CD4-positive, alpha-beta T cell (primary cell): ENCODE measurements around the gene GHR. TPM values are rescaled to one million over a fixed set of nuclear protein-coding genes. Genes with fewer than 3 reads are reported as not detected.

Source experiments
- ATAC-seq: fragments of 200-7000 bp; cut with Tn5 transposase; one replicate; pipeline ENCODE4 v1.10.0; 2022; ENCODE audit warnings: mild to moderate bottlenecking; ENCODE audit not compliant: poor library complexity
- CTCF ChIA-PET: fragments of 350-600 bp; sonication (Branson Sonifier 250); formaldehyde crosslinking; loops from one replicate; lab custom pipeline; 2021; ENCODE audit warnings: antibody characterized with exemption, inconsistent platforms; lab: Charles Lee
- POLR2A ChIA-PET: fragments of 350-600 bp; sonication (Branson Sonifier 250); formaldehyde crosslinking; loops from one replicate; lab custom pipeline; 2021; ENCODE audit warnings: antibody characterized with exemption, inconsistent platforms; lab: Charles Lee
- DNase-seq, 14 experiments: peaks; one replicate each; pipeline ENCODE4 v3.0.0-alpha.2; 2013 to 2020; ENCODE audit warnings: mixed read lengths in 2 of 14
- H3K27ac ChIP-seq, 2 donors: one replicate each; pipeline versions ENCODE4 v1.5.1 to v1.7.0; 2013; ENCODE audit warnings: low read length in 2 of 2, low read depth in 1 of 2, mild to moderate bottlenecking in 1 of 2
- H3K27me3 ChIP-seq, 2 experiments: 1 replicate in 1 of 2; 2 replicates in 1 of 2; pipeline versions ENCODE4 v1.6.1 to v1.7.0; 2013; ENCODE audit warnings: low read length in 2 of 2, control low read depth in 1 of 2, mild to moderate bottlenecking in 1 of 2, moderate library complexity in 1 of 2; ENCODE audit not compliant: insufficient read depth in 2 of 2, control insufficient read depth in 1 of 2
- H3K36me3 ChIP-seq: one replicate; pipeline ENCODE4 v1.6.1; 2013; ENCODE audit warnings: low read length, control low read depth; ENCODE audit not compliant: insufficient read depth
- H3K4me1 ChIP-seq: one replicate; pipeline ENCODE4 v1.6.1; 2013; ENCODE audit warnings: low read length, control low read depth; ENCODE audit not compliant: insufficient read depth
- H3K4me3 ChIP-seq: one replicate; pipeline ENCODE4 v1.5.1; 2013; ENCODE audit warnings: mild to moderate bottlenecking, low read length, moderate library complexity
- H3K9me3 ChIP-seq, 2 experiments: 1 replicate in 1 of 2; 2 replicates in 1 of 2; pipeline versions ENCODE4 v1.6.1 to v1.7.0; 2013; ENCODE audit warnings: low read length in 2 of 2, mild to moderate bottlenecking in 2 of 2, control low read depth in 1 of 2, moderate library complexity in 1 of 2; ENCODE audit not compliant: control insufficient read depth in 1 of 2, insufficient read depth in 1 of 2
- H3K27ac Mint-ChIP-seq: one replicate; pipeline ENCODE4 v1.8.0; 2020; ENCODE audit warnings: mixed read lengths
- H3K27me3 Mint-ChIP-seq: one replicate; pipeline ENCODE4 v1.8.0; 2021; ENCODE audit warnings: mixed read lengths
- H3K36me3 Mint-ChIP-seq: one replicate; pipeline ENCODE4 v1.8.0; 2021; ENCODE audit warnings: low read depth, mixed read lengths
- H3K4me1 Mint-ChIP-seq: one replicate; pipeline ENCODE4 v1.8.0; 2021; ENCODE audit warnings: low read depth, mixed read lengths
- H3K4me3 Mint-ChIP-seq: one replicate; pipeline ENCODE4 v1.8.0; 2020; ENCODE audit warnings: mild to moderate bottlenecking, mixed read lengths
- H3K9me3 Mint-ChIP-seq: one replicate; pipeline ENCODE4 v1.8.0; 2020; ENCODE audit warnings: mixed read lengths
- CTCF ChIP-seq: fragments of 200-600 bp; IDR thresholded peaks from one replicate; pipeline ENCODE4 v1.8.0; 2022; ENCODE audit warnings: antibody characterized with exemption, mild to moderate bottlenecking
- intact Hi-C, 2 experiments: fragments of 100-400 bp; cut with DNase I in 1 of 2; cut with micrococcal nuclease in 1 of 2; formaldehyde crosslinking; loops; one replicate each; pipeline versions ENCODE4 v1.15.1 to v1.9.0; 2023 to 2025; cut with DNase I, micrococcal nuclease
- total RNA-seq, 174 experiments: library from RNA in 2 of 174; stranded (reverse) in 2 of 174; gene quantifications; one replicate each; pipeline ENCODE4 v1.2.3 and lab custom pipeline; 2021 to 2026

Gene GHR
- total RNA-seq, 2 experiments from 2014 or later: not detected

GRCh38 chr5:42703238-42703637, 280.0 kb downstream of the GHR start:
- Histone ChIP-seq H3K4me3 (no peak overlapping the region), H3K36me3 (no peaks in the 10 kb centered on the region), H3K27ac (no peak overlapping the region), H3K9me3 (no peaks in the 10 kb centered on the region), H3K4me1 (no peaks in the 10 kb centered on the region), H3K27me3 (no peaks in the 10 kb centered on the region)
- intact Hi-C loops: no loop called here
- ChIA-PET POLR2A (no interaction called here), CTCF (interaction anchor here (1.1 kb wide), 1 partner anchor 8 kb away, joined by 3 read pairs; no protein-coding TSS in a partner anchor)
- Mint-ChIP-seq H3K27me3 (peaks cover 15% of the 10 kb centered on the region), H3K9me3 (peaks cover 16% of the 10 kb centered on the region), H3K4me3 (no peak overlapping the region), H3K4me1 (no peaks in the 10 kb centered on the region), H3K27ac (no peak overlapping the region), H3K36me3 (no peaks in the 10 kb centered on the region)
- TF ChIP-seq CTCF: no peak
- DNase-seq (no peak), ATAC-seq (no peak)

DNA sequence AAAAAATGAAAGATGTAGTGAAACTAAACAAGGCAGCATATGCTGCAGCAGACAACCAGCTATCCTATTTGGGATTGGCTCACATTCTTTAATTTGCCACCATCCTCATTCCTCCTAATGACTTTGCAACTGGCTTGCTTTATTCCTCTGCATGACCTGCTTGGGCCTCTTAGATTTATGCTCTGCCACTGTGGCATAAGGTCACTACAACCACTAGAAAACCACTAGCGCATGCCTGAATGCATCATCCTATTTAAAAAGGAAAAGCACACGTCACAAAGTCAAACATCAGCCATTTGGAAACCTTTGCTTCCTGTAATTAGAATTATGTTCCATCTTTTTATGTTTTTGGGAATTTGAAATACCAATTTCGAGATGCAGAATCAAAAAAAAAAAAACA, 292.5 kb downstream of the GHR start:
- ATAC-seq (no peak), DNase-seq (no peak)
- Mint-ChIP-seq H3K4me1 (peaks cover 21% of the 10 kb centered on the region), H3K9me3 (no peaks in the 10 kb centered on the region), H3K27me3 (peaks cover 18% of the 10 kb centered on the region), H3K27ac (no peak overlapping the region), H3K4me3 (no peak overlapping the region), H3K36me3 (no peaks in the 10 kb centered on the region)
- no peaks in the 10 kb centered on the region for H3K9me3 ChIP-seq
- TF ChIP-seq CTCF: no peak
- CTCF ChIA-PET: no interaction called here
- intact Hi-C loops: no loop called here
- no peak overlapping the region for H3K4me3 ChIP-seq
- POLR2A ChIA-PET: no interaction called here
- H3K27ac ChIP-seq: no peak overlapping the region
- no peaks in the 10 kb centered on the region for H3K36me3 ChIP-seq
- peaks cover 13% of the 10 kb centered on the region for H3K4me1 ChIP-seq
- no peaks in the 10 kb centered on the region for H3K27me3 ChIP-seq

GRCh38 chr5:42718591-42718990, 295.4 kb downstream of the GHR start:
- Mint-ChIP-seq H3K36me3 (no peaks in the 10 kb centered on the region), H3K27me3 (peaks cover 30% of the 10 kb centered on the region), H3K27ac (no peak overlapping the region), H3K9me3 (no peaks in the 10 kb centered on the region), H3K4me1 (peaks cover 21% of the 10 kb centered on the region), H3K4me3 (no peak overlapping the region)
- Histone ChIP-seq H3K9me3 (no peaks in the 10 kb centered on the region), H3K4me1 (peaks cover 16% of the 10 kb centered on the region), H3K27ac (no peak overlapping the region), H3K36me3 (no peaks in the 10 kb centered on the region), H3K27me3 (no peaks in the 10 kb centered on the region), H3K4me3 (no peak overlapping the region)
- POLR2A ChIA-PET: interaction anchor here (0.8 to 1.1 kb wide), 2 partner anchors 33 to 232 kb away, joined by 3 to 7 read pairs; no protein-coding TSS in a partner anchor
- intact Hi-C loops: no loop called here
- no peak for TF ChIP-seq CTCF
- DNase-seq: peak in 4 of 14 experiments; percentile 7 to 59 (median 32)
- peak; percentile 59 for ATAC-seq
- CTCF ChIA-PET: no interaction called here
